ENCODE measurements around the gene MIEF1. TPM values are rescaled to one million over a fixed set of nuclear protein-coding genes. Genes with fewer than 3 reads are reported as not detected.

Gene MIEF1
- total and polyA plus RNA-seq, 2 of the 8 experiments (the other 6 are each of a cell fraction or from before 2014, with no cell fraction given), result 16.8 to 32.7 TPM

- Histone ChIP-seq H3K4me3 (ENCODE audit: extremely low read depth in 1 of 4, insufficient read depth in 2 of 4, low read depth in 3 of 4, low read length in 4 of 4) (peak overlapping the region in 1 of 4 experiments; percentile 19; a peak in 2 of 8 replicates), H3K4me2 (ENCODE audit: insufficient read depth in 1 of 2, low read depth in 2 of 2, low read length in 2 of 2) (no peak overlapping the region; a peak in 2 of 4 replicates), H2BK20ac (ENCODE audit: low read length) (0 out of 2 replicates have a peak overlapping the region, but pooled peaks have one; percentile 43), H4K8ac (ENCODE audit: extremely low read depth, insufficient read depth, low read length) (peak overlapping the region; percentile 38; the same call in 1 of the 2 replicates), H4K20me1 (replicated peaks in 1 of 2; ENCODE audit: control insufficient read depth in 1 of 2, insufficient read depth in 2 of 2, low read length in 2 of 2) (peaks cover 0 to 17% of the 10 kb centered on the region in 2 experiments), H4K91ac (replicated peaks; ENCODE audit: insufficient read length, low read length) (no peak overlapping the region), H3K56ac (replicated peaks; ENCODE audit: insufficient read length, low read depth, low read length) (no peak overlapping the region), H3K14ac (ENCODE audit: insufficient read length) (no peak overlapping the region), H3K27me3 (replicated peaks in 1 of 4; ENCODE audit: control insufficient read depth in 3 of 4, extremely low read depth in 1 of 4, insufficient read depth in 3 of 4, low read length in 3 of 4) (peaks cover 30 to 53% (median 48%) of the 10 kb centered on the region in 4 experiments), H3K9me3 (ENCODE audit: insufficient read depth in 2 of 2, low read depth in 1 of 2, low read length in 1 of 2) (0 out of 4 replicates have a peak, but pooled peaks cover 0 to 5% of the 10 kb centered on the region in 2 experiments), H2AK5ac (ENCODE audit: low read depth, low read length) (no peak overlapping the region), H3K27ac (ENCODE audit: low read depth, low read length) (no peak overlapping the region), H2BK120ac (replicated peaks; ENCODE audit: low read depth, low read length) (no peak overlapping the region), H4K5ac (ENCODE audit: insufficient read length, low read depth, low read length) (no peak overlapping the region), H3K18ac (ENCODE audit: extremely low read depth, low read length) (no peak overlapping the region; the same call in 1 of the 2 replicates), H2BK5ac (ENCODE audit: low read depth, low read length) (peak overlapping the region; percentile 6; the same call in 1 of the 2 replicates), H3K79me1 (ENCODE audit: low read depth, low read length) (peaks cover 9% of the 10 kb centered on the region; the same call in 1 of the 2 replicates), H3K23ac (ENCODE audit: insufficient read length) (no peak overlapping the region), H2BK12ac (ENCODE audit: low read depth, low read length) (peak overlapping the region; percentile 75; the same call in 1 of the 2 replicates), H2BK15ac (ENCODE audit: low read length) (no peak overlapping the region), H2AFZ (ENCODE audit: low read length) (no peak overlapping the region), H3K4ac (replicated peaks; ENCODE audit: insufficient read length, low read depth, low read length) (no peak overlapping the region), H3K36me3 (ENCODE audit: control insufficient read depth in 2 of 4, insufficient read depth in 4 of 4, low read length in 3 of 4) (peaks cover 0 to 3% (median 0%) of the 10 kb centered on the region in 4 experiments; a peak in 2 of 8 replicates), H3K9ac (replicated peaks in 1 of 4; ENCODE audit: extremely low read depth in 1 of 4, low read depth in 3 of 4, low read length in 3 of 4) (no peak overlapping the region), H3K4me1 (replicated peaks in 1 of 4; ENCODE audit: control insufficient read depth in 3 of 4, insufficient read depth in 4 of 4, low read length in 3 of 4) (peaks cover 4 to 21% (median 6%) of the 10 kb centered on the region in 4 experiments; a peak in 6 of 7 replicates), H3K79me2 (ENCODE audit: control insufficient read depth in 1 of 2, insufficient read depth in 2 of 2, low read length in 2 of 2) (peaks cover 0 to 4% of the 10 kb centered on the region in 2 experiments; a peak in 2 of 4 replicates), H3K23me2 (ENCODE audit: low read depth, low read length) (peaks cover 10% of the 10 kb centered on the region; the same call in 1 of the 2 replicates)
- DNase-seq (ENCODE audit: low read depth in 1 of 2, low spot score in 2 of 2) (peak; percentile 41 to 86), FAIRE-seq (no peak)
- CTCF ChIA-PET (ENCODE audit: partially characterized antibody), result interaction anchor here (0.7 to 5.3 kb wide), 33 partner anchors 9 to 465 kb away, joined by 3 to 47 read pairs (median 4); partner anchors contain the start of gene CACNA1I
- 0 out of 2 replicates have a peak, but pooled peaks have one; percentile 81 for TF ChIP-seq RXRA (IDR thresholded peaks at IDR 0.05; ENCODE audit: insufficient read depth, low read depth, low read length)
- 0 out of 2 replicates have a peak, but pooled peaks have one; percentile 42 for TF ChIP-seq YY1 (IDR thresholded peaks at IDR 0.05; ENCODE audit: low read depth, low read length)
- 0 out of 2 replicates have a peak, but pooled peaks have one; percentile 22 for TF ChIP-seq EGR1 (IDR thresholded peaks at IDR 0.05; ENCODE audit: borderline replicate concordance, low read depth, low read length)
- TF ChIP-seq SUZ12 (IDR thresholded peaks at IDR 0.05; ENCODE audit: low read length), result no peak
- TF ChIP-seq SP1 (IDR thresholded peaks at IDR 0.05; ENCODE audit: low read depth, low read length), result no peak
- TF ChIP-seq TEAD4 (IDR thresholded peaks at IDR 0.05; ENCODE audit: low read depth, low read length), result peak; percentile 78; the same call in 1 of the 2 replicates
- TF ChIP-seq RAD21 (IDR thresholded peaks at IDR 0.05 in 1 of 2, conservative IDR thresholded peaks at IDR 0.05 in 1 of 2; ENCODE audit: low read depth in 2 of 2, low read length in 2 of 2), result peak; percentile 58 to 74
- TF ChIP-seq, protein P1, sequence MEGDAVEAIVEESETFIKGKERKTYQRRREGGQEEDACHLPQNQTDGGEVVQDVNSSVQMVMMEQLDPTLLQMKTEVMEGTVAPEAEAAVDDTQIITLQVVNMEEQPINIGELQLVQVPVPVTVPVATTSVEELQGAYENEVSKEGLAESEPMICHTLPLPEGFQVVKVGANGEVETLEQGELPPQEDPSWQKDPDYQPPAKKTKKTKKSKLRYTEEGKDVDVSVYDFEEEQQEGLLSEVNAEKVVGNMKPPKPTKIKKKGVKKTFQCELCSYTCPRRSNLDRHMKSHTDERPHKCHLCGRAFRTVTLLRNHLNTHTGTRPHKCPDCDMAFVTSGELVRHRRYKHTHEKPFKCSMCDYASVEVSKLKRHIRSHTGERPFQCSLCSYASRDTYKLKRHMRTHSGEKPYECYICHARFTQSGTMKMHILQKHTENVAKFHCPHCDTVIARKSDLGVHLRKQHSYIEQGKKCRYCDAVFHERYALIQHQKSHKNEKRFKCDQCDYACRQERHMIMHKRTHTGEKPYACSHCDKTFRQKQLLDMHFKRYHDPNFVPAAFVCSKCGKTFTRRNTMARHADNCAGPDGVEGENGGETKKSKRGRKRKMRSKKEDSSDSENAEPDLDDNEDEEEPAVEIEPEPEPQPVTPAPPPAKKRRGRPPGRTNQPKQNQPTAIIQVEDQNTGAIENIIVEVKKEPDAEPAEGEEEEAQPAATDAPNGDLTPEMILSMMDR (IDR thresholded peaks at IDR 0.05; ENCODE audit: control extremely low read depth in 1 of 3, insufficient read depth in 1 of 3, low read depth in 1 of 3, low read length in 3 of 3), result peak; percentile 81 to 87 (median 83)
- WGBS, 2 experiments (ENCODE audit: extremely low coverage in 1 of 2, insufficient coverage in 1 of 2, insufficient read length in 1 of 2, insufficient replicate concordance in 2 of 2, low coverage in 1 of 2, low lambda C conversion rate in 2 of 2, missing lambda C conversion rate in 1 of 2), result 60% methylated on average over 8 of the region's 11 CpGs; no CpG with 5 or more reads in 1 of the 2 experiments
- POLR2A ChIA-PET (ENCODE audit: partially characterized antibody), result interaction anchor here (1.0 to 1.3 kb wide), 6 partner anchors 16 to 88 kb away, joined by 3 to 5 read pairs (median 4); no protein-coding TSS in a partner anchor
These were observed 57.5 kb downstream of the MIEF1 start for GRCh38 chr22:39559456-39560105.
